ENCODE results near the gene GALNT10.

GALNT10 gene

GRCh38 chr5:154165886-154166285, 24.6 kb upstream of the GALNT10 start:
- Histone ChIP-seq H3K4me1 (no peaks in the 10 kb centered on the region), H3K9me3 (no peaks in the 10 kb centered on the region), H3K4me3 (no peak overlapping the region), H3K27me3 (ENCODE audit: low read depth) (peaks cover 32% of the 10 kb centered on the region), H3K36me3 (replicated peaks) (no peaks in the 10 kb centered on the region)
- in situ Hi-C loops (cut with MboI; ENCODE audit: low sequenced_read_pairs) = no loop called here
- no peak for DNase-seq (ENCODE audit: low spot score in 2 of 2)

DNA sequence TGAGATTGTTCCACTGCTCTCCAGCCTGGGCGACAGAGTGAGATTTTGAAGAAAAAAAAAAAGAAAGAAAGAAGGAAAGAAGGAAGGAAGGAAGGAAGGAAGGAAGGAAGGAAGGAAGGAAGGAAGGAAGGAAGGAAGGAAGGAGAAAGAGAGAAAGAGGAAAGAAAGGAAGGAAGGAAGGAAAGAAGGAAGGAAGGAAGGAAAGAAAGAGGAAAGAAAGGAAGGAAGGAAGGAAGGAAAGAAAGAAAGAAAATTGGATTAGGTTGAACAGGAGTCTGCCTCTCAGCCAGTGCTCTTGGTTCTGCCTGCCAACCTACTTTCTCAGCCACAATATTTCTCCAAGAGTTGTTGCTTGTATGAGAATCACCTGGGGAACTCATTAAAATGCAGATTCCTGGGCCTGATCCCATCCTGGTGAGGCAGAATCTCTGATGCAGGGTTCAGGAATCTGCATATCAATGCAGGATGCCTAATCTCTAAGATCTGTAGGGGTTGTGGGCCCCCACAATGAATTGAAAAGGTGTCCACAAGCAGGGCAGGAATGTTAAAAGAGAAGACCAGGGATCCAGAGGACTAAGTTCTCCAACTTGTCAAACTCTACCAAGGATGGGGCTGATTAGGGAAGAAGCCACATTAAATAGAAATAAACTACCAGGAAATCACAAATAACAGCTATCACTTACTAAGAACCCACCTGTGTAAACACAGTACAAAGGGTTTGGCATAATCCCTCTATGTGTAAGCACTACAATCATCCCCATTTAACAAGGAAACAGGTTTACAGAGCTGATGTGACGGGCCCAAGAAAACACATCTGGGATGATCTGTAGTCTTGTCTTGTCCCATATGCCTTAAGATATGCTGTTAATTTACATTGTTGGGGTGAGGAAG, 23.4 kb upstream of the GALNT10 start:
- Histone ChIP-seq H3K9me3 (no peaks in the 10 kb centered on the region), H3K4me1 (no peaks in the 10 kb centered on the region), H3K36me3 (replicated peaks) (no peaks in the 10 kb centered on the region), H3K27me3 (ENCODE audit: low read depth) (peaks cover 27% of the 10 kb centered on the region), H3K4me3 (no peak overlapping the region)
- no peak for DNase-seq (ENCODE audit: low spot score in 2 of 2)
- in situ Hi-C loops (cut with MboI; ENCODE audit: low sequenced_read_pairs) = no loop called here

GRCh38 chr5:154168395-154168794, 22.1 kb upstream of the GALNT10 start:
- no peaks in the 10 kb centered on the region for H3K4me1 ChIP-seq
- no peak for DNase-seq (ENCODE audit: low spot score in 2 of 2)
- peaks cover 16% of the 10 kb centered on the region for H3K27me3 ChIP-seq (ENCODE audit: low read depth)
- H3K36me3 ChIP-seq (replicated peaks) = no peaks in the 10 kb centered on the region
- in situ Hi-C loops (cut with MboI; ENCODE audit: low sequenced_read_pairs) = no loop called here
- no peak overlapping the region for H3K4me3 ChIP-seq
- H3K9me3 ChIP-seq = no peaks in the 10 kb centered on the region

- no peak for DNase-seq (ENCODE audit: low spot score in 2 of 2)
- H3K9me3 ChIP-seq = no peaks in the 10 kb centered on the region
- in situ Hi-C loops (cut with MboI; ENCODE audit: low sequenced_read_pairs) = no loop called here
Observed at GRCh38 chr5:154172785-154173184, 17.7 kb upstream of the GALNT10 start.

GRCh38 chr5:154174091-154174490, 16.4 kb upstream of the GALNT10 start:
- Histone ChIP-seq H3K9me3 (no peaks in the 10 kb centered on the region), H3K36me3 (replicated peaks) (no peaks in the 10 kb centered on the region), H3K27me3 (ENCODE audit: low read depth) (peaks cover 19% of the 10 kb centered on the region), H3K4me3 (no peak overlapping the region), H3K4me1 (no peaks in the 10 kb centered on the region)
- DNase-seq (ENCODE audit: low spot score in 2 of 2) = no peak
- in situ Hi-C loops (cut with MboI; ENCODE audit: low sequenced_read_pairs) = no loop called here

More at GRCh38 chr5:154172785-154173184, 17.7 kb upstream of the GALNT10 start:
- H3K4me3 ChIP-seq = no peak overlapping the region
- H3K36me3 ChIP-seq (replicated peaks) = no peaks in the 10 kb centered on the region
- H3K27me3 ChIP-seq (ENCODE audit: low read depth) = peaks cover 11% of the 10 kb centered on the region
- H3K4me1 ChIP-seq = no peaks in the 10 kb centered on the region

- H3K4me1 ChIP-seq = no peaks in the 10 kb centered on the region
- H3K4me3 ChIP-seq = no peak overlapping the region
- DNase-seq (ENCODE audit: low spot score in 2 of 2) = no peak
- no peaks in the 10 kb centered on the region for H3K36me3 ChIP-seq (replicated peaks)
- in situ Hi-C loops (cut with MboI; ENCODE audit: low sequenced_read_pairs) = no loop called here
- no peaks in the 10 kb centered on the region for H3K9me3 ChIP-seq
- peaks cover 30% of the 10 kb centered on the region for H3K27me3 ChIP-seq (ENCODE audit: low read depth)
Observed at GRCh38 chr5:154176181-154176580, 14.4 kb upstream of the GALNT10 start.

- Histone ChIP-seq H3K4me3 (no peak overlapping the region), H3K4me1 (no peaks in the 10 kb centered on the region), H3K27me3 (ENCODE audit: low read depth) (peaks cover 33% of the 10 kb centered on the region), H3K9me3 (no peaks in the 10 kb centered on the region), H3K36me3 (replicated peaks) (no peaks in the 10 kb centered on the region)
- no peak for DNase-seq (ENCODE audit: low spot score in 2 of 2)
- in situ Hi-C loops (cut with MboI; ENCODE audit: low sequenced_read_pairs) = no loop called here
Observed at GRCh38 chr5:154178661-154179060, 11.9 kb upstream of the GALNT10 start.

DNA sequence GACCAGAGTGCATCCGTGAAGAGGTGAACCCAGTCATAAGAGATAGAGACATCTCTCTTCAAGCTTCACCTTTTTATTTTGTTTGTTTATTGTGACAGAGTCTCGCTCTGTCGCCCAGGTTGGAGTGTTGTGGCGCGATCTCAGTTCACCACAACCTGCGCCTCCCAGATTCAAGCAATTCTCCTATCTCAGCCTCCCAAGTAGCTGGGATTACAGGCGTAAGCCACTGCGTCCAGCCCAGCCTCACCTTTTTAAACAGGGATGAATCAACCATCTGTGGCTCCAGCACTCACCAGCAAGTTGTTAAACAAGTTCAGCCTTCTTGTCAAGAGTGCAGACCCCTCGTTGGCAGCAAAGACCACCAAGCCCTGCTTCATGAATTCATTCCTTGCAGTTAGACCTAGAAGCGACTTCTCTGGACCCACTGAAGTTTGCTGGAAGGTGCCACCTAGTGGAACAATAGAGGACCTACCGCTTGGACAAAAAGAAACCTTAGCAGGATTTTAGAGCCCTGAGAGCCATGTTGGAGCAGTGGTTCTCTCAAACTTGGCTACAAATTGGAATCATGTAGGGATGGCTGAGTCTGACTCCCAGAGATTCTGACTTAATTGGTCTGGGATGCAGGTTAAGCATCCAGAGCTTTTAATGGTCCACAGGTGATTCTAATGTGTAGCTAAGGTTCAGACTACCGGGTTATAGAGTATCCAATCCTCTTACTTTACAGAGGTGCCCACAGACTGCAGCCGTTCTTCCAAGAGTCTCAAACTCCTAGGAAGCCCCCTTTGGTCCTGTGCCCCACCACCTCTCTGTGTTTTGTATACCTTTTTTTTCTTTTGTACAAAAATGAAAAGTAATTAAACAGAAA, 10.5 kb upstream of the GALNT10 start:
- Histone ChIP-seq H3K4me1 (no peaks in the 10 kb centered on the region), H3K36me3 (replicated peaks) (no peaks in the 10 kb centered on the region), H3K9me3 (no peaks in the 10 kb centered on the region), H3K4me3 (no peak overlapping the region), H3K27me3 (ENCODE audit: low read depth) (peaks cover 32% of the 10 kb centered on the region)
- in situ Hi-C loops (cut with MboI; ENCODE audit: low sequenced_read_pairs) = loop anchor here (10.0 kb wide), 1 partner anchor 105 kb away; no protein-coding TSS in a partner anchor
- peak; percentile 46 to 67 for DNase-seq (ENCODE audit: low spot score in 2 of 2)

- DNase-seq (ENCODE audit: low spot score in 2 of 2) = no peak
- in situ Hi-C loops (cut with MboI; ENCODE audit: low sequenced_read_pairs) = loop anchor here (10.0 kb wide), 1 partner anchor 106 kb away; no protein-coding TSS in a partner anchor
- Histone ChIP-seq H3K9me3 (no peaks in the 10 kb centered on the region), H3K36me3 (replicated peaks) (no peaks in the 10 kb centered on the region), H3K4me1 (no peaks in the 10 kb centered on the region), H3K4me3 (no peak overlapping the region), H3K27me3 (ENCODE audit: low read depth) (peaks cover 32% of the 10 kb centered on the region)
Observed at GRCh38 chr5:154181161-154181560, 9.4 kb upstream of the GALNT10 start.

DNA sequence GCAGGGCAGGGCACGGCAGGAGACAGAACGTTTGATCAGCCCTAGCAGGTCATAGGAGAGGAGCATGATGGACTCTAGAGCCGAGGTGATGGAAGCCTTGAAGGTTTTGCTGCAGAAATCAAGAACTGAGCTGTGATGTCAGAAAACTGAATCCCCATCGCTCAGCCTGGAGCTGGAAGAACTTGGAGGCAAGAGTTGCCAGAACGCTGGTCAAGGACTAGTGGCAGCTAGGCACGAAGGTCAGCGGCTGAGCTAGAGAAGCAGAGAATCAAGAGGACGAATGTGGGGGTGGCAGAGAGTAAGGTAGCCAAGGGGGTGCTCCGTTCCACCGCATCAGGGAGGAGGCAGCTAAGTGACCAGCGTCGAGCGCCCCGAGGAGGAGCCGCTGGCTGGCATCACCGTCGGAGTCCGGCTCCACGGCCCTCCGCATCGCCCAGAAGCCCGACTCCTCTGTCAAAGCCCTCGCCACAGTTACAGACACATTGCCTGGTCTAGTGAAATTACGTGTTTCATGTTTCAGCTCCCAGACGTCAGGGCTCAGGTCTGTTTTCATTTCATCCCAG, 1.2 kb upstream of the GALNT10 start:
- peaks cover 5% of the 10 kb centered on the region; the same call in 1 of the 2 replicates for H3K4me1 ChIP-seq
- H3K9me3 ChIP-seq = no peaks in the 10 kb centered on the region
- in situ Hi-C loops (cut with MboI; ENCODE audit: low sequenced_read_pairs) = loop anchor here (5.0 to 10.0 kb wide), 2 partner anchors 115 to 213 kb away; no protein-coding TSS in a partner anchor
- no peaks in the 10 kb centered on the region for H3K27me3 ChIP-seq (ENCODE audit: low read depth)
- H3K4me3 ChIP-seq = peak overlapping the region; percentile 79
- DNase-seq (ENCODE audit: low spot score in 2 of 2) = no peak
- no peaks in the 10 kb centered on the region for H3K36me3 ChIP-seq (replicated peaks)

DNA sequence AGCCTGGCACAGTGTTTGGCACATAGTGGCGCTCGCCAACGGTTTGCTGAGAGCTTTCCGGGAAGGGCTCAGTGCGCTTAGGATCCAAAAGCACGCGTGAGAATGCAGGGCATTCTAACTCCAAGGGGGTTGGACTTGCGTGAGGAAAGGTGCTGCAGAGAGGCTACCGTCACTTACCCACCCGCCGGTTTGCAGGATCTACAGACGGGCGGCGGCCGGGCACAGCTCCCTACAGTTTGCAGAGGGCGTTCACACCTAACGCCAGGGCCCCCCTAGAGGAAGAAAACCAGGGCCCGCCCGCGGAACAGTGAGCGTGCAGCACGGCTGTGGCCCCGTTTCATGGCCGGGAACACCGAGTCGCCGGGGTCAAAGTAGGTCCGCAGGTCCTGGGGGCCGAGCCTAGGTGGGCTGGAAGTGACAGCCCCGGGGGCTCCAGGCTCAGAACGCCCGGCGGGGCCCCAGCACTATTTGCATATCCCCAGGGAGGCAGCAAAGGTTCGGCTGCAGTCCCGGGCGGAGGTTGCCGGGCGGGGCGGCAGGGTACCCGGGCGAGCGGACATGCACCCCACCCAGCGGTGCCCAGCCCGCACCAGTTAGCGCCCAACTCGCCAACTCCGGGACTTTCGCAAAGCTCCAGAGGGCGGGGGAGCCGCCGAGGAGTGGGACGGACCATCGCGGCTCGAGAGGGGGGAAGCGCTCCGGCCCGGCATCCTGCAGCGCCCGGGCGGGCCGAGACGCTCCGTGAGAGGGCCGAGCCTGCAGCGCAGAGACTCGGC, 526 bp upstream of the GALNT10 start:
- DNase-seq (ENCODE audit: low spot score in 2 of 2) = peak; percentile 53 to 86
- in situ Hi-C loops (cut with MboI; ENCODE audit: low sequenced_read_pairs) = loop anchor here (5.0 to 10.0 kb wide), 2 partner anchors 115 to 212 kb away; no protein-coding TSS in a partner anchor
- H3K27me3 ChIP-seq (ENCODE audit: low read depth) = no peaks in the 10 kb centered on the region
- peaks cover 5% of the 10 kb centered on the region; the same call in 1 of the 2 replicates for H3K4me1 ChIP-seq
- H3K9me3 ChIP-seq = no peaks in the 10 kb centered on the region
- H3K36me3 ChIP-seq (replicated peaks) = no peaks in the 10 kb centered on the region
- H3K4me3 ChIP-seq = peak overlapping the region; percentile 79

- Histone ChIP-seq H3K4me1 (peaks cover 5% of the 10 kb centered on the region; the same call in 1 of the 2 replicates), H3K27me3 (ENCODE audit: low read depth) (no peaks in the 10 kb centered on the region), H3K9me3 (no peaks in the 10 kb centered on the region), H3K36me3 (replicated peaks) (no peaks in the 10 kb centered on the region), H3K4me3 (peak overlapping the region; percentile 3; the same call in 1 of the 2 replicates)
- in situ Hi-C loops (cut with MboI; ENCODE audit: low sequenced_read_pairs) = no loop called here
- no peak for DNase-seq (ENCODE audit: low spot score in 2 of 2)
Observed at GRCh38 chr5:154191467-154192261, 1.1 kb downstream of the GALNT10 start.
